MM.1S (cell line): ENCODE data around the gene TBC1D20.

Source experiments
- EZH2 ChIP-seq: fragments of 300-600 bp; sonication (generic); optimal IDR thresholded peaks from 2 replicates; pipeline ENCODE3; 2017; ENCODE audit warnings: low read depth, mild to moderate bottlenecking, antibody characterized with exemption, low read length, mixed read lengths
- TF ChIP-seq, protein P1 (sequence below): fragments of 300-600 bp; sonication (generic); IDR thresholded peaks from 2 replicates; pipeline ENCODE4 v1.5.1; 2016; ENCODE audit warnings: antibody characterized with exemption, low read length, mixed read lengths

DNA sequence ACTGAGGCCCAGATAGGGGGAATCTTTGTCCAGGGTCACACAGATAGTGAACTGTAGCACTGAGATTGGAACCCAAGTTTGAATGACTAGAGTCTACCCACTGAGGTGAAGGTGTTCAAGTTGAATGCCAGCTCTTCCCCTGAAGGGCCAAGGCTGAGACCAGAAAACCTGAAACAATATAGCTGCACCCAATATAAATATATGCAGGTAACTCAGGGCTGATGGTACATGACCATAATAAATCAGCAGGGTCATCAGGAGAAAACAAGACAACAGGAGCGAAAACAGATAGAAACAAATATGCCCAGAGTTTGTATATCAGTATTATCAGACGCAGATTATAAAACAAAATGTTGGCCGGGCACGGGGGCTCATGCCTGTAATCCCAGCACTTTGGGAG is 58.2 kb downstream of the TBC1D20 start:
- no peak for TF ChIP-seq EZH2
- TF ChIP-seq, protein P1, sequence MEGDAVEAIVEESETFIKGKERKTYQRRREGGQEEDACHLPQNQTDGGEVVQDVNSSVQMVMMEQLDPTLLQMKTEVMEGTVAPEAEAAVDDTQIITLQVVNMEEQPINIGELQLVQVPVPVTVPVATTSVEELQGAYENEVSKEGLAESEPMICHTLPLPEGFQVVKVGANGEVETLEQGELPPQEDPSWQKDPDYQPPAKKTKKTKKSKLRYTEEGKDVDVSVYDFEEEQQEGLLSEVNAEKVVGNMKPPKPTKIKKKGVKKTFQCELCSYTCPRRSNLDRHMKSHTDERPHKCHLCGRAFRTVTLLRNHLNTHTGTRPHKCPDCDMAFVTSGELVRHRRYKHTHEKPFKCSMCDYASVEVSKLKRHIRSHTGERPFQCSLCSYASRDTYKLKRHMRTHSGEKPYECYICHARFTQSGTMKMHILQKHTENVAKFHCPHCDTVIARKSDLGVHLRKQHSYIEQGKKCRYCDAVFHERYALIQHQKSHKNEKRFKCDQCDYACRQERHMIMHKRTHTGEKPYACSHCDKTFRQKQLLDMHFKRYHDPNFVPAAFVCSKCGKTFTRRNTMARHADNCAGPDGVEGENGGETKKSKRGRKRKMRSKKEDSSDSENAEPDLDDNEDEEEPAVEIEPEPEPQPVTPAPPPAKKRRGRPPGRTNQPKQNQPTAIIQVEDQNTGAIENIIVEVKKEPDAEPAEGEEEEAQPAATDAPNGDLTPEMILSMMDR: no peak
